HepG2 (cell line): ENCODE data around the gene RBM23. TPM values are rescaled to one million over a fixed set of nuclear protein-coding genes. Genes with fewer than 3 reads are reported as not detected.
A peak's percentile ranks its signal among the peaks of the same experiment; 100 is the strongest.

Experiments
- ATF7-NPFF ChIP-seq: sonication (generic); formaldehyde crosslinking; IDR thresholded peaks from 2 replicates; pipeline ENCODE4 v1.8.1; 2023; ENCODE audit warnings: mild to moderate bottlenecking, low read depth, missing genetic modification reagents, moderate library complexity
- ERF ChIP-seq: IDR thresholded peaks from 2 replicates; pipeline ENCODE4 v1.6.1; 2018; ENCODE audit warnings: missing biosample characterization, missing genetic modification reagents
- FOSL1 ChIP-seq: sonication (generic); formaldehyde crosslinking; IDR thresholded peaks from 2 replicates; pipeline ENCODE4 v1.9.0; 2021; ENCODE audit warnings: missing genetic modification reagents, borderline replicate concordance
- FOXA1 ChIP-seq, 2 experiments: fragments of 450-650 bp in 1 of 2; sonication (generic) in 1 of 2; formaldehyde crosslinking in 1 of 2; IDR thresholded peaks; 2 replicates each; pipeline versions ENCODE4 v1.4.0 to v1.6.1; 2016 to 2020; ENCODE audit warnings: missing genetic modification reagents in 1 of 2
- FOXO1 ChIP-seq: sonication (generic); formaldehyde crosslinking; IDR thresholded peaks from 2 replicates; pipeline ENCODE4 v1.4.0; 2020; ENCODE audit warnings: missing genetic modification reagents
- HINFP ChIP-seq: sonication (generic); formaldehyde crosslinking; IDR thresholded peaks from 2 replicates; pipeline ENCODE4 v1.4.0; 2020; ENCODE audit warnings: low read depth, mild to moderate bottlenecking, missing genetic modification reagents
- HOXD1 ChIP-seq: sonication (generic); formaldehyde crosslinking; IDR thresholded peaks from 2 replicates; pipeline ENCODE4 v1.5.0; 2020; ENCODE audit warnings: missing genetic modification reagents
- IRX3 ChIP-seq: sonication (generic); formaldehyde crosslinking; IDR thresholded peaks from 2 replicates; pipeline ENCODE4 v1.8.1; 2023; ENCODE audit warnings: mild to moderate bottlenecking, low read depth, missing genetic modification reagents, borderline replicate concordance
- NFE2L1 ChIP-seq: sonication (generic); formaldehyde crosslinking; IDR thresholded peaks from 2 replicates; pipeline ENCODE4 v1.4.0; 2020; ENCODE audit warnings: missing genetic modification reagents, mild to moderate bottlenecking, borderline replicate concordance
- SMYD3 ChIP-seq: sonication (generic); formaldehyde crosslinking; IDR thresholded peaks from 2 replicates; pipeline ENCODE4 v1.8.1; 2023; ENCODE audit warnings: mild to moderate bottlenecking, missing genetic modification reagents
- SNAPC5 ChIP-seq: sonication (generic); formaldehyde crosslinking; IDR thresholded peaks from 2 replicates; pipeline ENCODE4 v1.8.1; 2023; ENCODE audit warnings: mild to moderate bottlenecking, missing genetic modification reagents, borderline replicate concordance
- TBX2 ChIP-seq: sonication (generic); formaldehyde crosslinking; IDR thresholded peaks from 2 replicates; pipeline ENCODE4 v1.5.0; 2020; ENCODE audit warnings: missing genetic modification reagents, mild to moderate bottlenecking, borderline replicate concordance
- TSC22D2 ChIP-seq: sonication (generic); formaldehyde crosslinking; IDR thresholded peaks from 2 replicates; pipeline ENCODE4 v1.5.1; 2020; ENCODE audit warnings: missing genetic modification reagents, mild to moderate bottlenecking, borderline replicate concordance
- ZFYVE20 ChIP-seq: sonication (generic); formaldehyde crosslinking; IDR thresholded peaks from 2 replicates; pipeline ENCODE4 v1.8.0; 2023; ENCODE audit warnings: low read depth, mild to moderate bottlenecking, moderate library complexity, missing genetic modification reagents, borderline replicate concordance
- ZNF143 ChIP-seq: sonication (generic); formaldehyde crosslinking; IDR thresholded peaks from 2 replicates; pipeline ENCODE4 v1.4.0; 2020; ENCODE audit warnings: missing genetic modification reagents
- ZNF292 ChIP-seq: sonication (generic); formaldehyde crosslinking; IDR thresholded peaks from 2 replicates; pipeline ENCODE4 v1.8.1; 2022; ENCODE audit warnings: mild to moderate bottlenecking, low read depth, missing genetic modification reagents, borderline replicate concordance
- ZNF333 ChIP-seq: sonication (generic); formaldehyde crosslinking; IDR thresholded peaks from 2 replicates; pipeline ENCODE4 v1.4.0; 2020; ENCODE audit warnings: mild to moderate bottlenecking, missing genetic modification reagents, borderline replicate concordance
- ZNF34 ChIP-seq: sonication (generic); formaldehyde crosslinking; IDR thresholded peaks from 2 replicates; pipeline ENCODE4 v1.4.0; 2020; ENCODE audit warnings: mild to moderate bottlenecking, missing genetic modification reagents, borderline replicate concordance
- ZNF484 ChIP-seq: sonication (generic); formaldehyde crosslinking; IDR thresholded peaks from 2 replicates; pipeline ENCODE4 v1.5.1; 2020; ENCODE audit warnings: mild to moderate bottlenecking, low read depth, missing genetic modification reagents, borderline replicate concordance
- ZNF512B ChIP-seq: sonication (generic); formaldehyde crosslinking; IDR thresholded peaks from 2 replicates; pipeline ENCODE4 v1.5.1; 2020; ENCODE audit warnings: missing genetic modification reagents, mild to moderate bottlenecking, borderline replicate concordance
- ZNF562 ChIP-seq: sonication (generic); formaldehyde crosslinking; IDR thresholded peaks from 2 replicates; pipeline ENCODE4 v1.8.0; 2022; ENCODE audit warnings: missing genetic modification reagents, borderline replicate concordance
- ZNF616 ChIP-seq: sonication (generic); formaldehyde crosslinking; IDR thresholded peaks from 2 replicates; pipeline ENCODE4 v1.5.0; 2020; ENCODE audit warnings: low read depth, mild to moderate bottlenecking, missing genetic modification reagents
- ZNF891 ChIP-seq: sonication (generic); formaldehyde crosslinking; IDR thresholded peaks from 2 replicates; pipeline ENCODE4 v1.5.0; 2020; ENCODE audit warnings: mild to moderate bottlenecking, missing genetic modification reagents
- ZSCAN9 ChIP-seq: IDR thresholded peaks from 2 replicates; pipeline ENCODE4 v1.6.1; 2016; ENCODE audit warnings: borderline replicate concordance
- polyA plus RNA-seq, 8 experiments: library from polyadenylated mRNA; depleted of rRNA in 3 of 8; stranded (reverse) in 7 of 8; unstranded in 1 of 8; fragments of >200 nt; fragmentation: Illumina TruSeq in 4 of 8; extraction: Trizol in 4 of 8; gene quantifications; 2 replicates each; pipeline versions ENCODE4 v1.2.1 to v1.2.3, GENCODE V29; 2011 to 2016; ENCODE audit warnings: low read depth in 4 of 8, missing spikeins in 1 of 8, mixed read lengths in 1 of 8; ENCODE audit not compliant: insufficient read depth in 1 of 8
- total RNA-seq, 5 experiments: library from RNA; depleted of rRNA; stranded (reverse); fragments of >200 nt; fragmentation: Illumina TruSeq; extraction: Trizol; gene quantifications; 2 replicates each; pipeline ENCODE4 v1.2.3, GENCODE V29; 2016; ENCODE audit warnings: low read depth in 1 of 5

Gene RBM23
- total and polyA plus RNA-seq, 2 of the 13 experiments (the other 11 are each of a cell fraction or from before 2014, with no cell fraction given), result 1.5 to 2.1 TPM

- TF ChIP-seq ERF (peak; percentile 97), TSC22D2 (CRISPR knock-in tag) (peak; percentile 69; the same call in 1 of the 2 replicates), HINFP (peak; percentile 94; the same call in 1 of the 2 replicates), ZFYVE20 (CRISPR knock-in tag) (no peak), ZNF562 (CRISPR knock-in tag) (no peak), ZNF143 (CRISPR knock-in tag) (0 out of 2 replicates have a peak, but pooled peaks have one; percentile 28), ZNF891 (CRISPR knock-in tag) (peak; percentile 92), SMYD3 (peak; percentile 82; the same call in 1 of the 2 replicates), HOXD1 (CRISPR knock-in tag) (peak; percentile 95), ZSCAN9 (CRISPR knock-in tag) (peak; percentile 67), ZNF333 (CRISPR knock-in tag) (peak; percentile 99), SNAPC5 (CRISPR knock-in tag) (peak; percentile 75; the same call in 1 of the 2 replicates), NFE2L1 (no peak; the same call in 1 of the 2 replicates), FOXO1 (CRISPR knock-in tag) (peak; percentile 79), ZNF292 (CRISPR knock-in tag) (peak; percentile 79), FOXA1 (IDR thresholded peaks at IDR 0.05) (0 out of 2 replicates have a peak, but pooled peaks have one; percentile 40), FOXA1 (CRISPR knock-in tag; IDR thresholded peaks at IDR 0.05) (peak; percentile 94), IRX3 (CRISPR knock-in tag) (peak; percentile 91; the same call in 1 of the 2 replicates), ZNF616 (CRISPR knock-in tag) (peak; percentile 77; the same call in 1 of the 2 replicates), ZNF34 (CRISPR knock-in tag) (peak; percentile 76), FOSL1 (CRISPR knock-in tag) (0 out of 2 replicates have a peak, but pooled peaks have one; percentile 8), ZNF484 (CRISPR knock-in tag) (0 out of 2 replicates have a peak, but pooled peaks have one; percentile 76), ZNF512B (CRISPR knock-in tag) (peak; percentile 64), ATF7-NPFF (CRISPR knock-in tag) (peak; percentile 49; the same call in 1 of the 2 replicates), TBX2 (peak; percentile 97)
These were observed 47.5 kb downstream of the RBM23 start, which contains the start of gene LRP10 (continued) for GRCh38 chr14:22871224-22872032.
